GM21619 (cell line): ENCODE results near the gene ZNF747.

Experiments used
- ATAC-seq: cut with Tn5 transposase; IDR thresholded peaks from one replicate; pipeline ENCODE4 v1.9.1; 2021; ENCODE audit not compliant: unreplicated experiment

The ZNF747 gene

DNA sequence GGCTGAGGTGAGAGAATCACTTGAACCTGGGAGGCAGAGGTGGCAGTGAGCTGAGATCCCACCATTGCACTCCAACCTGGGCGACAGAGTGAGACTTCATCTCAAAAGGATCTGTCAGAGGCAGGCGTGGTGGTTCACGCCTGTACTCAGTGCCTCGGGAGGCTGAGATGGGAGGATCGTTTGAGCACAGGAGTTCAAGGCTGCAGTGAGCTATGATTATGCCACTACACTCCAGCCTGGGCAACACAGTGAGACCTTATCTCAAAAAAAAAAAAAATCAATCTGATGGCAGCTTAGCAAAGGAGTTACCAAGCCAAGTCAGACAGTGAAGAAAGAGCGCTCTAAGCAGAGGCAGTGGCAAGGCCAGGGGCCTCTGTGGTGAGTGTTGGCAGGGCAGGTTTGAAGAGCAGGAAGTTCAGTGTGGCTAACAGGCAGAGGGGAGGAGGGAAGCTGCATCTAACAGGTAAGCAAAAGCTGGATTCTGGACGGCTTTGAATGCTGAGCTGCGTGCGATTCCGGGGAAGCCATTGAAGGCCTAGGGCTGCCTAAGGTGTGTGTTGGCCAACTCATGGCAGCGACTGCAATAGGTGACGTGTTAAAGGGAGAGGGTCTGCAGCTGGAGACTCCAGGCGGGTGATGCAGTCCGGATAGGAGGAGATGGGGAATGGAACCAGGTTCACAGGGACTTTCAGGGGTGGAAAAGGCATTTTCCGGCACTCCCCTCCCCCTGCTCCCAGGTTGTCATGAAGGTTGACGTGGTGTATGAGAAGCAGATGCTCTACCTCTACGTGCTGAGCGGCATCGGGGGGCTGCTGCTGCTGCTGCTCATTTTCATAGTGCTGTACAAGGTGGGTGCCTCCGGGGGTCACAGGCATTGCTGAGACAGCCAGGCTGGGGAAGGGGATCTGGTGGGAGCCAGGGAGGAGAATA lies 15.3 kb downstream of the ZNF747 start:
- no peak for ATAC-seq

DNA sequence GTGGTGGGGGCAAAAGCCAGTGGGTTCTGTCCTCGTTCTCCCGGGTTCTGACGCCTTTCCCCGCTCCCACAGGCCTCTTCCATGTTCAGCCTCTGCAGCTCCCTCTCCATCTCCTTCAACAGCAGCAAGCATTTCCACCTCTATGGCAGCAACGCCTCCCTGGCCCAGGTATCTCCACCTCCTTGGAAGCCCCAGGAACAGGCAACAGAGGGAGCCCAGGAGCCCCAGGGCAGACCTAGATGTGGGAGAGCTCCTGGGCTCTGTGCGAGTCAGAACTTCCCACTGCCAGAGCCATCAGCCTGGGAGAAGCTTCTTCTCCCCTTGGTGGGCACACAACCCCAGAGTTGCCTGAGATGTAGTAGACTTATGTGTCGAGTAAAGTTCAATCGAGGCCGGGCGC lies 16.1 kb downstream of the ZNF747 start:
- no peak for ATAC-seq

DNA sequence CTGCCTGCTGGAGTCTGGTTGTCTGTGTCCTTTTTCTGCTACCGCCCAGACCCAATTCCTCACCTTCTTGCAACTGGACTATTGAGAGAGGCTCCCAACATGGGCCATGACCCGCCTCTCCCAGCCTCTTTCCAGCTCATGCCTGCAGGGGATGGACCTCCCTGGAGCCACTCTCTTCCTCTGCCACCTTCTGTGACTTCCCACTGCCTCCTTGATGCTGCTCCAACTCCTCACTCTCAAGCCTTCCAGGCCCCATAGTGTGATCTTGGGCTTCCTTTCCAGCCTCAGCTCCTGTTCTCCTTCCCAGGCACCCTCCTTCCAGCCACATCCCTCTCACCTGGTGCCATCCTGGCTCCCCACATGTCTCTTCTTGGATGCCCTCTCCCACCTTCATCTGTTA lies 19.4 kb downstream of the ZNF747 start:
- no peak for ATAC-seq

DNA sequence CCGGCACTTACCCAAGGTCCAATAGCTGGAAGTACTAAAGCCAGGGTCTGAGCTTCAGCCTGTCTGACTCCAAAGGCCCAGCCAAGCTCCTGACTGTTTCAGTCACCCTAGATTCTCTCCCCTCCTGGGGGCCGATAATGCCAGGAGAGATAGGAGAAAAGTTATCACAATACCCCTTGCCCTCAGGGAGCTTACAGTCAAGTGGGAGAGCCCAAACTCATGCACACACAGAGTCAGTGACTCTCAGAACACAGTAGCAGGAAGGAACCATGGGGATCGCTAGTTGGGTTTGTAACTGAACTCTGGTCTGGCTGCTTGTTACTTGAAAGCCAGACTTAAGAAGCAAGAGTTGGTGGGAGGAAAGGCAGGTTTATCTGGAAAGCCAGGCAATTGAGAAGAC lies 23.1 kb downstream of the ZNF747 start:
- ATAC-seq, result no peak

DNA sequence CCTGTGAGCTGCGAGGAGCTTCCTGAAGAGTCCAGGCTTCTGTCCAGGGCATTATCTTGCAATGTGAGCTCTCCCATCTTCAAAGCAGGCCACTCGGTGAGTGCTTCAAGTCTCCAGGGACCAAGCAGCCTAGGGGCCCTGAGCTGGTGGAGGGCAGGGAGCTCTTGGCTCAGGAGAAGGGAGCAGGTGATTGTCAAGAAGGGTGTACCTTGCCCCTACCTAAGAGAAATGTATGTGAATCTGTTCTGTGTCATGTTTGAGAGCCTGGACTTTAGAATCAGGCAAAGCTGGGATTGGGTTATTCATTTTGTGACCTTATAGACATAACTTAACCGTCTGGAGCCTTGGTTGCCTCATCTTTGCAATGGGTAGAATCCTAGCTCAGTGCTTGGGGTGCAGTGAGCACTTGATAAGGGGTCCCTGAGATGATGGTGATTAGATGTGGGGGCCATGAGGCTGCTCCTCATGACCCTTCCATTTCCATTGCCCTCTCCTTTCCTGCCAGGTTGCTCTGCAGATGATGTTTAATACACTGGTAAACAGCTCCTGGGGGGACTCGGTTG lies 24.2 kb downstream of the ZNF747 start:
- ATAC-seq, result no peak

DNA sequence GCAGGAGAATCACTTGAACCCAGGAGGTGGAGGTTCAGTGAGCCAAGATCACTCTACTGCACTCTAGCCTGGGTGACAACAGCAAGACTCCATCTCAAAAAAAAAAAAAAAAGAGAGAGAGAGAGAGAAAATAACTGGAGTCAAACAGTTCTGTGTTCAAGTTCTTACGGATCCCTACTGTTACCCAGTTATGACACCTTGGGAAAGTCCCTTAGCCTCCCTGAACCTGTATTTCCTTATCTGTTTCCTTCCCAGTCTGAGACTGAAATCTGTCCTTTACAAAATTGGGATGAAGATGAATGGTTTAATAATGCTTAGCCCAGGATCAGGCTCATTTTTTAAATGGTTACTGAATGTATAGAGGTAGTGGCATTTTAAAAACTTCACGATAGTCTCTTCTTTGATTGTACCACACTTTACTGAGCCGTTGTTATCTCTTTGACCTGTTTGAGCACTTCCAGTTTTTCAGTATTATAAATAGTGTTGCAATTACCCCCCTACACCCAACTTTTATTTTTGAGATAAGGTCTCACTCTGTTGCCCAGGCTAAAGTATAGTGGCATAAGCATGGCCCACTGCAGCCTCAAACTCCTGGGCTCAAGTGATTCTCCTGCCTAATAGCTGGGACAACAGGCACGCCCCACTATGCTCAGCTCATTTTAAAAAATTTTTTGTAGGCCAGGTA lies 25.4 kb downstream of the ZNF747 start:
- no peak for ATAC-seq

DNA sequence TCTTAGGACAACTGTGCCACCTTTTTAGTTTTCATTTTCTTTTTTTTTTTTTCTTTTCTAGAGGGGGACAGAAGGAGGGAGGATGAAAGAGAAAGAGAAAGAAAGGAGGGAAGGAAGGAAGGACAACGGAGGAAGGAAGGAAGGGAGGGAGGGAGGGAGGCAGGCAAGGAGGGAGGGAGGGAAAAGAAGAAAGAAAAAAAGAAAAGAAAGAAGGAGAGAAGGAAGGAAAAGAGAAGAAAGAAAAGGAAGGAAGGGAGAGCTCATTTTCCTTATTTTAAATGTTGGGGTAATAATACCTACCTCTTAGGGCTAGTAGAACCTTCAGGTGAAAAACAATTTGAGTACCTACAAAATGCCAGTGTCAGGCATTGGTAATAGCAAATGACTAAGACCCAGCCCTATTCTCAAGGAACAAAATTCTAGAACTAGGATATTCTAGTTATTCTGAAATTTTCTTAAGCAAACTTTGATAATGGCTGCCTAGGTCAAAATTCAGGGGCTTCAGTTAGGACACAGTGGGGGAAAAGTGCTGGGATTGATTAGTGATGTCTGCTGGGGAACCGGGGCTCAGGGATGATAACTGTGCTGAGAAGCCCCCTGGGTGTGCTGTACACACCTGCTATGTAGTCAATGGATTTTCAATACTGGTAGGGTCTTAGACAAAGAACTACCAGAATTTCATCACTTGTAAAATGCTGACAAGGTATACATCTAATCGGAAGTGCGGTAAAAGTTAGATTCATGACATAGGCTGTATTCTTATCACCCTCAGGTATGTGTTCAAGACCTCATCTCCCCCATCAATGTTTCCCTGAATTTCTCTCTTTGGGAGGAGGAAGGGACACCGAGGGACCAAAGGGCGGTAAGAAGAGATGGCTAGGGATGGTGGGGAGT lies 31.0 kb downstream of the ZNF747 start:
- no peak for ATAC-seq

DNA sequence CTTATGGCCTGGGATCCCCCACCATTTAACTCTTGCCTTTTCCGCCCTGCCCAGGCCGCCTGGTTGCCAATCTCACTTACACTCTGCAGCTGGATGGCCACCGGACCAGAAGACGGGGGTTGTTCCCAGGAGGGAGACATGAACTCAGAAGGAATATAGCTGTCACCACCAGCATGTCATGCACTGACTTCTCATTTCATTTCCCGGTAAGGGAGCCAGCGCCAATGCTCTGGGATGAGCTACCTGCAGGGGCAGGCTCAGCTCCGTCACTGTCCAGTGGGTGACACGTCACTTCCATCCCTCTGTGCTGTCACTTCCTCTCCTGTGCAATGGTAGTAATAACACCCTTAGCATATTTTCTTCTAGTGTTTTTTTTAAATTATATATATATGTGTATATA lies 35.4 kb downstream of the ZNF747 start:
- no peak for ATAC-seq

DNA sequence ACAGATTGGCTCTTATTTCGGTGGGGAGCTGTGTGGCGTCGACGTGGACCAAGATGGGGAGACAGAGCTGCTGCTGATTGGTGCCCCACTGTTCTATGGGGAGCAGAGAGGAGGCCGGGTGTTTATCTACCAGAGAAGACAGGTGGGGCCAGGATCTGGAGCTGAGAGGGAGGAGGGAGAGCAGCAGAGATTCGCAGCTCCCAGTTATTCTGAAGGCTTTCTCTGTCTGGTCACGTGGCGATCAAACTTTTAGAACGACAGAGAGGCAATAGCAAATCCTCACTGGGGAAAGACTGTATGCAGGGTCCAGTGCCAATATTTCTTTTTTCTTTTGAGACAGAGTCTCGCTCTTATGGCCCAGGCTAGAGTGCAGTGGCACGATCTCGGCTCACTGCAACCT lies 39.9 kb downstream of the ZNF747 start:
- ATAC-seq, result no peak

DNA sequence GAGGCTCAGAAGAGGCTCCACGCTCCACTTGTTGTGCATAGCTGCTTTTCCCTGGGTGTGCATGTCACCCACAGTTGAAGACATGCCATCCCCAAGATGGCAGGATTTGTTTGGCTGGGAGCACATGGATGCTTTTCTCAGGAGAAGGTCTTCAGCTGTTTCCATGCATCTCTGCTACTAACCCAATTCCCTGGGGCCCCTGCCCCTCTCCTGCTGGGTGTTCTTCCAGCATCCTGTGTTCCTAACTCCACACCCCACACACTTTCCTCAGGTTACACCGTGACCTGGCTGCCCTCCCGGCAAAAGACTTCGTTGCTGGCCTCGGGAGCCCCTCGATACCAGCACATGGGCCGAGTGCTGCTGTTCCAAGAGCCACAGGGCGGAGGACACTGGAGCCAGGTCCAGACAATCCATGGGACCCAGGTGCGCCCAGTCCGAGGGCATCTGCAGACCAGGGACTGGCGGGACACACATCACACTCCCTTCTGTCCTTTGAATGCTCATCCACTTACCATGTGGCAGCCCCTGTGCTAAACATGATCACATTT lies 40.6 kb downstream of the ZNF747 start:
- ATAC-seq, result no peak

DNA sequence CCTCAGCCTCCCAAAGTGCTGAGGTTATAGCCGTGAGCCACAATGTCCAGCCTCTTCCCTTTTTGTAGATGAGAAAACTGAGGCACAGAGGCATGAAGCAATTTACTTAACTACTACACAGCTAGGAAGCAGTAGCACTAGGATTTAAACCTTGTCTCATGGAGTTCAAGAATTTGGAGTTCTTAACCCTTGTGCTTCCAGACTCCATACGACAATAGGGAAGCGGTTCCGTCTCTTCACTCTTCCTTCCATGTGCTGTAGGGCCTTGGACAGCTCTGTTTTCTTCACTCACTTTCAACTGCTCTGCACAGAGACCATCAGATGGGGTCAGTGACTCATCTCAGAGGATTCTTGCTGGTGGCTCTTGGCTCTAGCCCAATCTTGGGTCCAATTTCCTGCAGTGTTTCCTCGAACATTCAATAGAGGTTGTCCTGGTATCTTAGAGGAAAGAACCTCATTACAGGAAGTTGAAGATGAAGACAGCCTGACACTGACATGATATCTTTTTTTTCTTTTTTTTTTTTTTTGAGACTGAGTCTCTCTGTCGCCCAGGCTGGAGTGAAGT lies 42.8 kb downstream of the ZNF747 start:
- ATAC-seq, result no peak

DNA sequence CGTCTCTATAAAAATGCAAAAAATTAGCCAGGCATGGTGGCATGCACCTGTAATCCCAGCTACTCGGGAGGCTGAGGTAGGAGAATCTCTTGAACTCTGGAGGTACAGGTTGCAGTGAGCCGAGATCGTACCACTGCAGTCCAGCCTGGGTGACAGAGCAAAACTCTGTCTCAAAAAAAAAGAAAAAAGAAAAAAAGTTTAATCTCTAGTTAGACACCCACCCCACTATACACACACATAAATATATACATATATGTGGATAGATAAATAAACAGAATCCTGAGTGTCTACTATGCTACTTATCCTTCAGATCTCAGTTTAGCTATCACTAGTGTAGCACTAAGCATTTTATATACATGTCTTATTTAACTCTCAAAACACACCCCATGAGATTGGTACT lies 43.4 kb downstream of the ZNF747 start:
- no peak for ATAC-seq

DNA sequence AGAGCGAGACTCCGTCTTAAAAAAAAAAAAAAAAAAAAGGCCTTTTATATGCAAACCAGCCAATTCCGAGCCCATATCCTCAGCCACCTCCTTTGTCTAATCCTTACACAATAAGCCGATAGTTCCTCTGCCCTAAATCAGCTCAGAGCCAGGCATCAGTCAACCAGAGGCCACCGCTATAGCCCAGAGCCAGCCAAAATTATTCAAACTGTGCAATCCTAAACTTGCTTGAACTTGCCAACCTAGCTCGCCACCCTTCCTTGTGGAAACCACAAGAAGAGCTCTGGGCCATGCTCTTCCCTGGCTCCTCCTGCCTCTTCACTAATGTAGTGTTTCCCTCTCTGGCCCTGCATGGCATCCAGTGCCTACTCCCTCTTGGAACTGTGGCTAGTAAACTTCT lies 44.4 kb downstream of the ZNF747 start:
- no peak for ATAC-seq

DNA sequence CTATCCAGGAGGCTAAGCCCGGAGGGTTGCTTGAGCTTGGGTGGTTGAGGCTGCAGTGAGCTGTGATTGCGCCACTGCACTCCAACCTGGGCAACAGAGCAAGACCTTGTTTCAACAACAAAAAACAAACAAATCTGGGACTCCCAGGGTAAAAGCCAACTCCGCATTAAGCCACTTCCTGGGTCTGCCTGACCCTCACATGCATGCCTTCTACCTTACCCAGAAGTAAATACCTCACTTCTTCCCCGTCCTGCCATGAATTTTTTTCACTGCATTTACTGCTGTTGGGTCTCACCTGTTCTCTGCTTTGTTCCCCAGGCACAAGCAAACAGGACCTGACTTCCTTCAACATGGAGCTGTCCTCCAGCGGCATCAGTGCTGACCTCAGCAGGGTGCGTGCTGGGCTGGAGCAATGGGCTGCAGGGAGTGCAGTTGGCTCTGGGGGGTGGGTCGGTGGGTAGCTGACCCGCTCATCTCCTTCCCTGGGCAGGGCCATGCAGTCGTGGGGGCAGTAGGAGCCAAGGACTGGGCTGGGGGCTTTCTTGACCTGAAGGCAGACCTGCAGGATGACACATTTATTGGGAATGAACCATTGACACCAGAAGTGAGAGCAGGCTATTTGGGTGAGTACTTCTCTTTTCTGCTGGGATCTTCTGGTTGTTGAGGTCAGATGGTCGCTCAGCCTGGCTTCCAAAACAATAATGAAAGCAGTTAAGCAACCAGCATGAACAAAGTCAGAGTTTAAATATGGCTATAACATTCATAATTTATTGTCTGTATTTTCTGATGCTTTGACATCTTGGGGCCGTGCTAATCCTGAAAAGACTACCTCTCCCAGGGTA lies 45.7 kb downstream of the ZNF747 start:
- no peak for ATAC-seq

DNA sequence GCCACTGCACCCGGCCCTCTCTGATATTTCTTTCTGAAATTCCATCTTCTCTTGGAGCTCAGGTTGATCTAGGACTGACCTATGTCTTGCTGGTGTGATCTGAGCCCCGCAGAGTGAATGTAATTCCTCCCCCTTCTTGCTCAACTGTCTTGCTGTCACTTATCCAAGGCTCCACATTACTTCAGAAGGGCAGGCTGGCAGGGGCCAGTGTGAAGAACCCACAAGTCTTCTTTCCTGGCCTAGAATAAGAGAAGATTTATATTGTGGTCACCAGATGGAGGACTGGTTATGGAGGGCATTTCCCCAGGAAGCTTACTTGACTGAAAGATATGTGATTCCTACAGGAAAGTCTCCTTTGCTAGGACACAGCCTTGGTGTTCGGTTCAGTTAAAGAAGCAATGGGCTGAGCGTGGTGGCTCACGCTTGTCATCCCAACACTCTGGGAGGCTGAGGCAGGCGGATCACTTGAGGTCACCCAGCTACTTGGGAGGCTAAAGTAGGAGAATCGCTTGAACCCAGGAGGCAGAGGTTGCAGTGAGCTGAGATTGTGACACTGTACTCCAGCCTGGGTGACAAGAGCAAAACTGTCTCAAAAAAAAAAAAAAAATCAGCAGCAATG lies 48.7 kb downstream of the ZNF747 start:
- ATAC-seq, result no peak

DNA sequence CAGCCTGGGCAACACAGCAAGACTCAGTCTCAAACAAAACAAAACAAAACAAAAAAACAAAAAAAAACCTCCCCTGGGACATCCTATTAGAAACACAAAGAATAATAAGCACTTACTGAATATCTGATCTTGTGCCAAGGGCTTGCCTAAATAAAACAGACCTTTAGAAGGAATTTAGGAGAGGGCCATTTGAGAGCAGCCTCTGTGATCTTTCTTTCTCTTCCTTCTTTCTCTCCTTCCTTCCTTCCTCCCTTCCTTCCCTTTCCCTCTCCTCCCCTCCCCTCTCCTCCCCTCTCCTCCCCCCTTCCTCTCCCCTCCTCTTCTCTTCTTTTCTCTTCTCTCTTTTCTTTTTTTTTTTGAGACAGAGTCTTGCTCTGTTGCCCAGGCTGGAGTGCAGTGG lies 49.8 kb downstream of the ZNF747 start:
- no peak for ATAC-seq

DNA sequence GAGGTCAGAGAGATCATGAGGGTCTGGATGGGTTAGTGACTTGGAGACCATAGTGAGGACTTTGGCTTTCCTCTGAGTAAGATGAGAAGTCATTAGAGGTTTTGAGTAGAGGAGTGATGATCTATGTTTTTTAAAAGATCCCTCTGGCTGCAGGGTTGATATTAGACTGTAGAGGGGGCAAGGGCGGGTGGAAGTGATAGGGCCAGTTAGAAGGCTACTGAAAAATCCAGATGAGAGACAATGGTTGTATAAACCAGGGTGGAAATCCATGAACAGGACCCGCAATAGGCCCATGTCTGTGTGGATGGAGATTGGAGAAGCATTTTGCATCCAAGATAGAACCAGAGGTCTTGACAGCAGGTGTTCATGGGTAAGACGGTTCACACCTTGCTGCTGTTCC lies 52.3 kb downstream of the ZNF747 start:
- ATAC-seq, result no peak

DNA sequence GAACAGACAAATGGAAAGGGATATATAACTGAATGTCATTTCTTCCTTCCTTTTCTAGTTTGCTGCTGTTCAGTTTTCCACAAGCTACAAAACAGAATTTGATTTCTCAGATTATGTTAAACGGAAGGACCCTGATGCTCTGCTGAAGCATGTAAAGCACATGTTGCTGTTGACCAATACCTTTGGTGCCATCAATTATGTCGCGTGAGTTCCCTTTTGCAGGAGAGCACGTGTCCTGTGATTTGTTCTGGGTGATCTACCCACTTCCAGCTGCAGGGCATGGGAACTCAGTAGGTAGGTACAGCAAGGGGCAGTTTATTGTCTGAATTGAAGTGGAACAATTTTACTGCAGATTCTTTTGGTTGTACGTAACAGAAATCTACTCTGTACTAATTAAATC lies 53.3 kb downstream of the ZNF747 start:
- no peak for ATAC-seq
